Breast epithelium (tissue), 4 donors: ENCODE results near the gene MYO1H. TPM values are rescaled to one million over a fixed set of nuclear protein-coding genes. Genes with fewer than 3 reads are reported as not detected.
A peak's percentile ranks its signal among the peaks of the same experiment; 100 is the strongest.

Experiments
- DNase-seq, 2 donors: peaks; one replicate each; pipeline ENCODE4 v3.0.0-alpha.2; 2019; ENCODE audit warnings: low spot score in 2 of 2
- H3K27ac ChIP-seq, 2 donors: fragments of 200-600 bp; sonication (generic) in 1 of 2; one replicate each; pipeline ENCODE4 v1.5.1; 2016 to 2019; ENCODE audit warnings: mild to moderate bottlenecking in 1 of 2
- H3K27me3 ChIP-seq, 2 donors: fragments of 200-600 bp; sonication (generic) in 1 of 2; one replicate each; pipeline versions ENCODE4 v1.5.1 to v1.6.0; 2017 to 2019; ENCODE audit warnings: control low read depth in 1 of 2, mild to moderate bottlenecking in 1 of 2
- H3K36me3 ChIP-seq: fragments of 200-600 bp; one replicate; pipeline ENCODE4 v1.5.1; 2019
- H3K4me1 ChIP-seq, 2 donors: fragments of 200-600 bp; sonication (generic); one replicate each; pipeline ENCODE4 v1.5.1; 2016 to 2019; ENCODE audit warnings: control low read depth in 1 of 2
- H3K4me3 ChIP-seq, 3 donors: fragments of 200-600 bp; sonication (generic); 1 replicate in 2 of 3; 2 replicates in 1 of 3; pipeline ENCODE4 v1.5.1; 2016 to 2019; ENCODE audit warnings: mild to moderate bottlenecking in 3 of 3, moderate library complexity in 2 of 3
- H3K9me3 ChIP-seq, 2 donors: fragments of 200-600 bp; sonication (generic) in 1 of 2; one replicate each; pipeline ENCODE4 v1.5.1; 2016 to 2019; ENCODE audit warnings: control low read depth in 1 of 2
- POLR2A ChIP-seq: fragments of 450-650 bp; IDR thresholded peaks from one replicate; pipeline ENCODE4 v1.6.1; 2016; ENCODE audit warnings: antibody characterized with exemption, mild to moderate bottlenecking, moderate library complexity
- POLR2AphosphoS5 ChIP-seq, 3 donors: sonication (generic); formaldehyde crosslinking; IDR thresholded peaks; one replicate each; pipeline ENCODE4 v1.6.1; 2017; ENCODE audit warnings: antibody characterized with exemption in 3 of 3
- intact Hi-C: fragments of 100-400 bp; cut with DNase I; formaldehyde crosslinking; loops from one replicate; pipeline ENCODE4 v1.15.1; 2023; ENCODE audit warnings: low total_unique reads
- total RNA-seq, 3 donors: library from RNA; depleted of rRNA; stranded (reverse); fragments of >200 nt; gene quantifications; one replicate each; pipeline ENCODE4 v1.1.0, GENCODE V29; 2016
- TF ChIP-seq, protein P1 (sequence below), 3 donors: fragments of 450-650 bp; IDR thresholded peaks; one replicate each; pipeline ENCODE4 v1.5.1; 2016 to 2017; ENCODE audit warnings: antibody characterized with exemption in 3 of 3, mild to moderate bottlenecking in 3 of 3, moderate library complexity in 3 of 3

MYO1H gene
- total RNA-seq, 3 donors from 2014 or later: under 0.01 to 2.0 (median 0.16) TPM

DNA sequence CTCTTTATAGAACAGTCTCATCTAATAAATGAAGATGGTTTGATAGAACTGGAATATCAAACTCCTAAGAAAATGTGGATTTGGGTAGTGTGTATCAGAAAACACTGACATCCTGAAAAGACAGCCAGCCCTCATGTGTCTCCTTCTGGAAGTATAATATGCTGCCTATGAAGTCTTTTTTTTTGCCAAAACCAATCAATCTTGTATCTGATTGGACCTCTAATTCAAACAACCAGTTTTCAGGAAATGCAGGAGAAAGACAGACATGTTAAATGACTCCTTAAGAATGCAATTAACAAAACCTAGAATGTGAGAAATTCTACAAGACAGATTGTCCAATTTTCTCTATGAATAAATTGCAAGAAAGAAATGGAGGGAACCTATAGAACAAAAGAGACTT is 34.3 kb downstream of the MYO1H start:
- intact Hi-C loops: loop anchor here (10.0 kb wide), 1 partner anchor 943 kb away; no protein-coding TSS in a partner anchor
- no peaks in the 10 kb centered on the region for H3K9me3 ChIP-seq
- H3K27ac ChIP-seq: no peak overlapping the region
- no peak for DNase-seq
- no peaks in the 10 kb centered on the region for H3K36me3 ChIP-seq
- no peaks in the 10 kb centered on the region for H3K27me3 ChIP-seq
- no peaks in the 10 kb centered on the region for H3K4me1 ChIP-seq
- no peak overlapping the region for H3K4me3 ChIP-seq
- TF ChIP-seq POLR2A (no peak), POLR2AphosphoS5 (IDR thresholded peaks at IDR 0.05) (no peak)
- TF ChIP-seq, protein P1, sequence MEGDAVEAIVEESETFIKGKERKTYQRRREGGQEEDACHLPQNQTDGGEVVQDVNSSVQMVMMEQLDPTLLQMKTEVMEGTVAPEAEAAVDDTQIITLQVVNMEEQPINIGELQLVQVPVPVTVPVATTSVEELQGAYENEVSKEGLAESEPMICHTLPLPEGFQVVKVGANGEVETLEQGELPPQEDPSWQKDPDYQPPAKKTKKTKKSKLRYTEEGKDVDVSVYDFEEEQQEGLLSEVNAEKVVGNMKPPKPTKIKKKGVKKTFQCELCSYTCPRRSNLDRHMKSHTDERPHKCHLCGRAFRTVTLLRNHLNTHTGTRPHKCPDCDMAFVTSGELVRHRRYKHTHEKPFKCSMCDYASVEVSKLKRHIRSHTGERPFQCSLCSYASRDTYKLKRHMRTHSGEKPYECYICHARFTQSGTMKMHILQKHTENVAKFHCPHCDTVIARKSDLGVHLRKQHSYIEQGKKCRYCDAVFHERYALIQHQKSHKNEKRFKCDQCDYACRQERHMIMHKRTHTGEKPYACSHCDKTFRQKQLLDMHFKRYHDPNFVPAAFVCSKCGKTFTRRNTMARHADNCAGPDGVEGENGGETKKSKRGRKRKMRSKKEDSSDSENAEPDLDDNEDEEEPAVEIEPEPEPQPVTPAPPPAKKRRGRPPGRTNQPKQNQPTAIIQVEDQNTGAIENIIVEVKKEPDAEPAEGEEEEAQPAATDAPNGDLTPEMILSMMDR (IDR thresholded peaks at IDR 0.05): no peak

DNA sequence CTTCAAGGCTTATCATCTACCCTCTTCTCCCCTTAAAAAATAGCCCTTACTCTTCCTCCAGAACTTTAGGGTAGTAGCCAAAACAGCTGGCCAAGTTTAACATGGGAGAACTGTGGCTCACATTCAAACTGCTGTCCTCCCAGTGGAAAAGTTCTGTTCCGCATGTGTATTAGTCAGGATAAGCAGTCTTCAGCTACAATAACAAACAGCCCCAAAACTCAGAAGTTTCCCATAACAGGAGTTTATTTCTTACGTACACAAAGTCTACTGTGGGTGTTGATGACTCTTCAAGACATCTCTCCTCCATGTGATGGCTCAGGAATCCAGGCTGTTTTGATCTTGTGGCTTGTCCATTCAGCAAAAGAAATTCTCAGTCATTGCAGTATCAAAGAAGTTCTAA is 35.5 kb downstream of the MYO1H start:
- no peaks in the 10 kb centered on the region for H3K36me3 ChIP-seq
- no peaks in the 10 kb centered on the region for H3K27me3 ChIP-seq
- TF ChIP-seq, protein P1 (IDR thresholded peaks at IDR 0.05): no peak
- TF ChIP-seq POLR2A (no peak), POLR2AphosphoS5 (IDR thresholded peaks at IDR 0.05) (no peak)
- no peak for DNase-seq
- no peaks in the 10 kb centered on the region for H3K4me1 ChIP-seq
- H3K4me3 ChIP-seq: no peak overlapping the region
- no peaks in the 10 kb centered on the region for H3K9me3 ChIP-seq
- intact Hi-C loops: loop anchor here (10.0 kb wide), 1 partner anchor 942 kb away; no protein-coding TSS in a partner anchor
- H3K27ac ChIP-seq: no peak overlapping the region

DNA sequence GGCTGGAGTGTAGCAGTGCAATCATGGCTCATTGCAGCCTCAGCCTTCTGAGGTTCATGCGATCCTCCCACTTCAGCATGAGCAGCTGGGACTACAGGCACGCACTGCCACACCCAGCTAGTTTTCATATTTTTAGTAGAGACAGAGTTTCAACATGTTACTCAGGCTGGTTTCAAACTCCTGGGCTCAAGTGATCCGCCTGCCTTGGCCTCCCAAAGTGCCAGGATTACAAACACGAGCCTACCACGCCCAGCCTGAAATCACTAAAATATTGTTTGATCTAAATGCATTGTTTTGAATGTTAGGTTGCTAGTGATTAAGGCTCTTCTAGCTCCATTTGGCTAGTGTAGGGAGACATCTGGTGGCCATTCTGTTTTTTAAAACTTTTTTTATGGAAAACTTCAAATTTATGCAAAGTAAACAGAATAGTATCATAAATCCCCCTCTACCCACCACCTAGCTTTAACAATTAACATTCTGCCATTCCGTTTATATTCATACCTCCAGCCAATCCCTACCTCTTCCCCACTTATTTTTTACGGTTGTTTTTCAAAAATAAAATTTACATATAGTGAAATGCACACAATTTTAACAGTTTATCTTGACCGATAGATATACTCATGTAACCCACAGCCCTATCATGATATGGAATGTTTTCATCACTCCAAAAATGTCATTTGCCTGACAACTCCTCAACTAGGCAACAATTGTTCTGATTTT is 37.8 kb downstream of the MYO1H start:
- H3K4me1 ChIP-seq: no peaks in the 10 kb centered on the region
- no peak for DNase-seq
- H3K27ac ChIP-seq: no peak overlapping the region
- intact Hi-C loops: loop anchor here (10.0 kb wide), 1 partner anchor 939 kb away; no protein-coding TSS in a partner anchor
- no peaks in the 10 kb centered on the region for H3K9me3 ChIP-seq
- no peaks in the 10 kb centered on the region for H3K27me3 ChIP-seq
- H3K4me3 ChIP-seq: no peak overlapping the region
- H3K36me3 ChIP-seq: no peaks in the 10 kb centered on the region
- no peak for TF ChIP-seq POLR2AphosphoS5 (IDR thresholded peaks at IDR 0.05)
- TF ChIP-seq, protein P1 (IDR thresholded peaks at IDR 0.05): peak in 2 of 3 donors; percentile 28 to 61

DNA sequence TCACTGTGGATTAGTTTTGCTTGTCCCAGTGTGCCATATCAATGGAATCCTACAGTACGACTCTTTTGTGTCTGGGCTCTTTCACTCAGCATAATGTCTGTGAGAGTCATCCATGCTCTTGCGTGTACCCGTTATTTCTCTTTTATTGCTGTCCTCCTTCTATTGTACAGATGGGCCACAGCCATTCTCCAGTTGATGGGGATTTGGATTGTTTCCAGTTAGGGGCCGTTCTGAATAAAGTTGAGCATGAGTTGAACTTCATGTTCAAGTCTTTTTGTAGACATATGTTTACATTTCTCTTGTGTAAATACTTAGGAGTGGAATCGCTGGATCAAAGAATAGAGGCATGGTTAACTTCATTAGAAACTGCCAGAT is 38.3 kb downstream of the MYO1H start:
- H3K36me3 ChIP-seq: no peaks in the 10 kb centered on the region
- TF ChIP-seq, protein P1 (IDR thresholded peaks at IDR 0.05): no peak
- TF ChIP-seq POLR2A (no peak), POLR2AphosphoS5 (IDR thresholded peaks at IDR 0.05) (no peak)
- H3K9me3 ChIP-seq: no peaks in the 10 kb centered on the region
- intact Hi-C loops: loop anchor here (10.0 kb wide), 1 partner anchor 939 kb away; no protein-coding TSS in a partner anchor
- no peaks in the 10 kb centered on the region for H3K27me3 ChIP-seq
- H3K4me1 ChIP-seq: no peaks in the 10 kb centered on the region
- DNase-seq: no peak
- H3K4me3 ChIP-seq: no peak overlapping the region
- no peak overlapping the region for H3K27ac ChIP-seq

DNA sequence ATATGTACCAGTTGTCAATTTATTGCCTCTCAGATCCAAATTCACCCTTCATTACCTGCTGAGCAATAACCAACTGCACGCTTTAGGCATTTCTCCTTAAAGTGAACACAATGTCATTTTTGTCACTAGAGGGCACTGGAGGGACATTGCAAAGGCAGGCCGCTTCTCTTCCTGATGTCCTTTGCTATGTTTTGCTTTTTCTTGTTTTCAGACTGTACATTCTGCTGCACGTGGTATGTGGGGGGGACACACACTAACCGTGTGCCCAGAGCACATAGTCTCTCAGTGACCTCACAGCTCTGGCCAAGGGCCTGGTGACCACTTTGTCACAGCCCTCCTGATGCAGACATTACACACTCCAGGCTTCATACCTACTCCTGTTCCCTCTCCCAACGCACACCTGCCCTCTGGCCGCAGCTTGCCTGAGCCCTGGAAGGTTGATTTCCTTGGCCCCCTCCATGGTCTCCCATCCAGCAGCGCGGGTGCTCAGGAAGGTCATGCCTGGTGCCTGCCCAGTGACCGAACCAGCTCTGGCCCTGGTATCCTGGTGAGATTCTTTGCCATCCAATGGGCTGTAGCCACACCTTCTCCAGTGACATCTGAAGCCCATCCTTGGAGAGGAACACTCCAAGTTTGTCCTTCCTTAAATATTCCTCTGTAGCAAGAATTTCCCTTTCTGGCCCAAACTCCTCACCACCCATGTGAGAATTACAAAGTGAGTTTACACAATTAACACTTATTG is 39.9 kb downstream of the MYO1H start:
- intact Hi-C loops: loop anchor here (10.0 kb wide), 1 partner anchor 937 kb away; no protein-coding TSS in a partner anchor
- Histone ChIP-seq H3K27me3 (no peaks in the 10 kb centered on the region), H3K27ac (no peak overlapping the region), H3K9me3 (no peaks in the 10 kb centered on the region), H3K4me3 (no peak overlapping the region), H3K4me1 (no peaks in the 10 kb centered on the region), H3K36me3 (no peaks in the 10 kb centered on the region)
- TF ChIP-seq POLR2A: no peak
- TF ChIP-seq, protein P1 (IDR thresholded peaks at IDR 0.05): peak in 1 of 3 donors; percentile 36
- DNase-seq: no peak
